Measurements from ENCODE around the gene DPYSL3. TPM values are rescaled to one million over a fixed set of nuclear protein-coding genes. Genes with fewer than 3 reads are reported as not detected.

Gene DPYSL3
- total and polyA plus RNA-seq, 2 donors (not counting 3 experiments of a cell fraction or from before 2014, with no cell fraction given), result 80.3 to 146 TPM

DNA sequence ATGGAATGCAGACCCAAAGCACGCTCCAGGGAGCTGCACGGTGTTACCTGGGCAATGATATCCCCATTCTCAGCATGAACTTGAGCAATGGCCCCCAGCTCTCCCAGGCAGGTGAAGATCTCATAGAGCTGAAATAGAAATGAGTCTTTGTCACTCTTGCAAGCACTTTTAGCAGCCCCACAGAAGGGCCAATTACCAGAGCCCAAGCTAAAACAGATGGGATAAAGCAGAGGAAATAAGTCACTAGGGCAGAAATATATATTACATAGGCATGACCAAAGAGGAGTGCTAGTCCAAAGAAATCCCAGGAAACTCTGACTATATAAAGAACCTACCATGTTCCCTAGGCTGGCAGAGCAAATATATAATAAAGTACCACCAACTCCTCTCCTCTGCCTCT lies 97.3 kb downstream of the DPYSL3 start:
- H3K9me1 ChIP-seq (replicated peaks; ENCODE audit: control insufficient read depth, extremely low read depth, insufficient read depth, low read length), result no peaks in the 10 kb centered on the region
- peaks cover 8 to 17% of the 10 kb centered on the region in 2 experiments for H3K36me3 ChIP-seq (ENCODE audit: control insufficient read depth in 2 of 2, extremely low read depth in 1 of 2, insufficient read depth in 2 of 2, low read length in 2 of 2)
- H3K4me2 ChIP-seq (ENCODE audit: insufficient read depth, low read length), result no peak overlapping the region
- H2AFZ ChIP-seq (ENCODE audit: low read depth, low read length), result no peak overlapping the region
- no peaks in the 10 kb centered on the region for H3K4me1 ChIP-seq (ENCODE audit: control insufficient read depth, extremely low read depth, insufficient read depth, low read length)
- CTCF ChIA-PET, result interaction anchor here (1.1 to 1.8 kb wide), 3 partner anchors 146 to 224 kb away, joined by 3 to 7 read pairs (median 3); no protein-coding TSS in a partner anchor
- TF ChIP-seq, protein P1, sequence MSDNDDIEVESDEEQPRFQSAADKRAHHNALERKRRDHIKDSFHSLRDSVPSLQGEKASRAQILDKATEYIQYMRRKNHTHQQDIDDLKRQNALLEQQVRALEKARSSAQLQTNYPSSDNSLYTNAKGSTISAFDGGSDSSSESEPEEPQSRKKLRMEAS (IDR thresholded peaks at IDR 0.05; ENCODE audit: insufficient read depth, insufficient read length), result no peak
- no peaks in the 10 kb centered on the region for H3K27me3 ChIP-seq (ENCODE audit: control insufficient read depth in 2 of 2, insufficient read depth in 2 of 2, low read length in 2 of 2)
- no TSS peak for BruUV-seq (replicated peaks)
- intact Hi-C loops (cut with micrococcal nuclease), result no loop called here
- no peaks in the 10 kb centered on the region for H3K79me2 ChIP-seq (ENCODE audit: control insufficient read depth, insufficient read depth, low read length)
- no peak for DNase-seq (ENCODE audit: low read depth, low spot score)
- no peak for FAIRE-seq
- H3K4me3 ChIP-seq (replicated peaks in 1 of 3; ENCODE audit: insufficient read depth in 1 of 3, low read depth in 1 of 3, low read length in 3 of 3), result no peak overlapping the region
- H3K27ac ChIP-seq (ENCODE audit: insufficient read depth, low read depth, low read length), result no peak overlapping the region
- dilution Hi-C loops (cut with MboI; ENCODE audit: extremely low pct_ligation_motif_present, low sequenced_read_pairs), result no loop called here
- no peaks in the 10 kb centered on the region for H4K20me1 ChIP-seq (replicated peaks; ENCODE audit: control insufficient read depth, extremely low read depth, insufficient read depth, low read length)
- no peaks in the 10 kb centered on the region for H3K9me3 ChIP-seq (replicated peaks; ENCODE audit: control insufficient read depth, insufficient read depth, low read length)
- no peak overlapping the region for H3K9ac ChIP-seq (replicated peaks; ENCODE audit: extremely low read depth, insufficient read depth, low read length)
- POLR2A ChIA-PET, result no interaction called here

- Histone ChIP-seq H3K9me1 (replicated peaks; ENCODE audit: control insufficient read depth, extremely low read depth, insufficient read depth, low read length) (no peaks in the 10 kb centered on the region), H3K9me3 (replicated peaks; ENCODE audit: control insufficient read depth, insufficient read depth, low read length) (no peaks in the 10 kb centered on the region), H3K36me3 (ENCODE audit: control insufficient read depth in 2 of 2, extremely low read depth in 1 of 2, insufficient read depth in 2 of 2, low read length in 2 of 2) (peaks cover 8 to 22% of the 10 kb centered on the region in 2 experiments), H3K27ac (ENCODE audit: insufficient read depth, low read depth, low read length) (no peak overlapping the region), H3K4me2 (ENCODE audit: insufficient read depth, low read length) (no peak overlapping the region), H3K79me2 (ENCODE audit: control insufficient read depth, insufficient read depth, low read length) (no peaks in the 10 kb centered on the region), H4K20me1 (replicated peaks; ENCODE audit: control insufficient read depth, extremely low read depth, insufficient read depth, low read length) (no peaks in the 10 kb centered on the region), H3K4me3 (replicated peaks in 1 of 3; ENCODE audit: insufficient read depth in 1 of 3, low read depth in 1 of 3, low read length in 3 of 3) (no peak overlapping the region), H3K27me3 (ENCODE audit: control insufficient read depth in 2 of 2, insufficient read depth in 2 of 2, low read length in 2 of 2) (no peaks in the 10 kb centered on the region), H3K9ac (replicated peaks; ENCODE audit: extremely low read depth, insufficient read depth, low read length) (no peak overlapping the region), H3K4me1 (ENCODE audit: control insufficient read depth, extremely low read depth, insufficient read depth, low read length) (no peaks in the 10 kb centered on the region), H2AFZ (ENCODE audit: low read depth, low read length) (no peak overlapping the region)
- FAIRE-seq, result no peak
- ChIA-PET CTCF (interaction anchor here (1.1 to 1.8 kb wide), 3 partner anchors 147 to 223 kb away, joined by 3 to 7 read pairs (median 3); no protein-coding TSS in a partner anchor), POLR2A (no interaction called here)
- BruUV-seq (replicated peaks), result no TSS peak
- dilution Hi-C loops (cut with MboI; ENCODE audit: extremely low pct_ligation_motif_present, low sequenced_read_pairs), result no loop called here
- TF ChIP-seq EZH2 (IDR thresholded peaks at IDR 0.05; ENCODE audit: borderline replicate concordance, low read depth, low read length, severe bottlenecking) (no peak), FOS (IDR thresholded peaks at IDR 0.05; ENCODE audit: borderline replicate concordance, insufficient read depth, low read length) (no peak), POLR2A (IDR thresholded peaks at IDR 0.05; ENCODE audit: low read depth, low read length) (no peak), CTCF (IDR thresholded peaks at IDR 0.05; ENCODE audit: extremely low read depth in 1 of 2, insufficient read depth in 1 of 2, low read depth in 1 of 2, low read length in 2 of 2) (no peak)
- TF ChIP-seq, protein P1 (IDR thresholded peaks at IDR 0.05; ENCODE audit: insufficient read depth, insufficient read length), result no peak
- intact Hi-C loops (cut with micrococcal nuclease), result no loop called here
- DNase-seq (ENCODE audit: low read depth, low spot score), result peak; percentile 27
These were observed 98.2 kb downstream of the DPYSL3 start for GRCh38 chr5:147411359-147412319.
